Measurements from ENCODE around the gene ICAM2.

The ICAM2 gene

DNA sequence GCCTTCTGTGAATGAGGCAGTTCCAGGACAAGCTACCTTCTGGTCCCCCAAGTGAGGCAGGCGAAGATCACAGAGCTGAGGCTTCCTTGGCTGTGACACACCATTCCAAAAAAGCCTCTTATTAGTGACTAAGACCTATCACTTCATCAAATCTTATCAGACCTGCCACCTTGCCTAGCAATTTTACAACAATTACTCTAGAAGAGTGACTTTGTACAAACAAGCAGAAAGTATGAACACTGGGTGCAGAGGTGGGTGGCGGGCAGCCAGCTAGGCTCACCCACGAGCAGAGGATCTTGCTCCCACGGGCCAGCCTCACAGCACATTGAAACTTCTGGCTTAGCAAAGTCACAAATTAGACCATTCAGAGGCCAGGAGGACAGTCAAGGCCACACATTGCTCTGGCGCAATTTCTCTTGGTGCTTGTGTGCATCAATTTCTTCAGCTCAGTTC, 2.2 kb upstream of the ICAM2 start:
- TF ChIP-seq FOXP2 (optimal IDR thresholded peaks at IDR 0.05; ENCODE audit: borderline replicate concordance, extremely low read depth, extremely low read length, insufficient read depth) = no peak
- TF ChIP-seq TAF1 (IDR thresholded peaks at IDR 0.05; ENCODE audit: borderline replicate concordance, insufficient read depth, low read length) = no peak
- TF ChIP-seq SIN3A (IDR thresholded peaks at IDR 0.05; ENCODE audit: borderline replicate concordance, insufficient read depth, low read length) = no peak
- TF ChIP-seq POLR2AphosphoS5 (IDR thresholded peaks at IDR 0.05; ENCODE audit: low read depth, low read length) = no peak
- TF ChIP-seq, protein P1, sequence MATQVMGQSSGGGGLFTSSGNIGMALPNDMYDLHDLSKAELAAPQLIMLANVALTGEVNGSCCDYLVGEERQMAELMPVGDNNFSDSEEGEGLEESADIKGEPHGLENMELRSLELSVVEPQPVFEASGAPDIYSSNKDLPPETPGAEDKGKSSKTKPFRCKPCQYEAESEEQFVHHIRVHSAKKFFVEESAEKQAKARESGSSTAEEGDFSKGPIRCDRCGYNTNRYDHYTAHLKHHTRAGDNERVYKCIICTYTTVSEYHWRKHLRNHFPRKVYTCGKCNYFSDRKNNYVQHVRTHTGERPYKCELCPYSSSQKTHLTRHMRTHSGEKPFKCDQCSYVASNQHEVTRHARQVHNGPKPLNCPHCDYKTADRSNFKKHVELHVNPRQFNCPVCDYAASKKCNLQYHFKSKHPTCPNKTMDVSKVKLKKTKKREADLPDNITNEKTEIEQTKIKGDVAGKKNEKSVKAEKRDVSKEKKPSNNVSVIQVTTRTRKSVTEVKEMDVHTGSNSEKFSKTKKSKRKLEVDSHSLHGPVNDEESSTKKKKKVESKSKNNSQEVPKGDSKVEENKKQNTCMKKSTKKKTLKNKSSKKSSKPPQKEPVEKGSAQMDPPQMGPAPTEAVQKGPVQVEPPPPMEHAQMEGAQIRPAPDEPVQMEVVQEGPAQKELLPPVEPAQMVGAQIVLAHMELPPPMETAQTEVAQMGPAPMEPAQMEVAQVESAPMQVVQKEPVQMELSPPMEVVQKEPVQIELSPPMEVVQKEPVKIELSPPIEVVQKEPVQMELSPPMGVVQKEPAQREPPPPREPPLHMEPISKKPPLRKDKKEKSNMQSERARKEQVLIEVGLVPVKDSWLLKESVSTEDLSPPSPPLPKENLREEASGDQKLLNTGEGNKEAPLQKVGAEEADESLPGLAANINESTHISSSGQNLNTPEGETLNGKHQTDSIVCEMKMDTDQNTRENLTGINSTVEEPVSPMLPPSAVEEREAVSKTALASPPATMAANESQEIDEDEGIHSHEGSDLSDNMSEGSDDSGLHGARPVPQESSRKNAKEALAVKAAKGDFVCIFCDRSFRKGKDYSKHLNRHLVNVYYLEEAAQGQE (IDR thresholded peaks at IDR 0.05; ENCODE audit: insufficient read depth in 1 of 2, low read depth in 2 of 2, low read length in 2 of 2) = no peak

DNA sequence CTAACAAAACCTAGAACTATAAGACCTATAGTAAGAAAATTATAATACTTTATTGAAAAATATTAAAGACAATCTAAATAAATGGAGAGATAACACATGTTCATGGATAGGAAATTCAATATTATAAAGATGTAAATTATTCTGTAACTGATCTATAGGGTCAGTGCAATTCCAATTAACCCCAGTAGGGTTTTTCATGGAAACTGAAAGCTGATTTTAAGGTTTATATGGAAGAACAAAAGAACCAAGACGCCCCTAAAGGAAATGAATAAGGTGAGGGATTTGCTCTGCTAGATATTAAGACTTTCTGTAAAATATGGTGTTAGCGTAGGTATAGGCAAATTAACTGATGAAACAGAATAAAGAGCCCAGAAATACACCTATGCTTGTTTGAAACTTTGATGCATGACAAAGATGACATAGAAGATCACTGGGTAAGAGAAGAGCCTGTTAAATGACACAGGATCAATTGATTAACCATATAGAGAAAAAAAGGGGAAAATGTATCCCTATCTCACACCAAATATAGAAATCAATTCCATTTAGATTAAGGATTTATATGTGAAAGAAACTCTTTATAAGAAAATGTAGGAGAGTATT, 3.0 kb downstream of the ICAM2 start:
- TF ChIP-seq FOXP2 (optimal IDR thresholded peaks at IDR 0.05; ENCODE audit: borderline replicate concordance, extremely low read depth, extremely low read length, insufficient read depth) (no peak), SIN3A (IDR thresholded peaks at IDR 0.05; ENCODE audit: borderline replicate concordance, insufficient read depth, low read length) (no peak), TAF1 (IDR thresholded peaks at IDR 0.05; ENCODE audit: borderline replicate concordance, insufficient read depth, low read length) (no peak), POLR2AphosphoS5 (IDR thresholded peaks at IDR 0.05; ENCODE audit: low read depth, low read length) (no peak)
- TF ChIP-seq, protein P1 (IDR thresholded peaks at IDR 0.05; ENCODE audit: insufficient read depth in 1 of 2, low read depth in 2 of 2, low read length in 2 of 2) = no peak

DNA sequence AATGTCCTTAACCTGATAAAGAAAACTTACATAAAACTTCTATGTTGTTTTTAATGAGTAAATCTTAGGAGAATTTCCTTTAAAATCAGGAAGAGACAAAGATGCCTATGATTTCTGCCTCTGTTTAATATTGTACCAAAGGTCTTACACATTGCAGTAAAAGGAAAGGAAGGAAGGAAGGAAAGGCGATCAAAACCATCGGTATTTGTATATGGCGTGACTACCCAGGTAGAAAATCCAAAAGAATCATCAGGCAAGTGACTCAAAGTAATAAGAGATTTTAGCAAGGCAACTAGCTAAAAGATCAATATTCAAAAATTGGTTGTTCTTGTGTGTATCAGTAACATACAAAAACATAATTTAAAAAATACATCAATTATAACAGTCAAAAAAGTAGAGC, 3.5 kb downstream of the ICAM2 start:
- no peak for TF ChIP-seq FOXP2 (optimal IDR thresholded peaks at IDR 0.05; ENCODE audit: borderline replicate concordance, extremely low read depth, extremely low read length, insufficient read depth)
- no peak for TF ChIP-seq POLR2AphosphoS5 (IDR thresholded peaks at IDR 0.05; ENCODE audit: low read depth, low read length)
- TF ChIP-seq, protein P1 (IDR thresholded peaks at IDR 0.05; ENCODE audit: insufficient read depth in 1 of 2, low read depth in 2 of 2, low read length in 2 of 2) = no peak
- no peak for TF ChIP-seq SIN3A (IDR thresholded peaks at IDR 0.05; ENCODE audit: borderline replicate concordance, insufficient read depth, low read length)
- TF ChIP-seq TAF1 (IDR thresholded peaks at IDR 0.05; ENCODE audit: borderline replicate concordance, insufficient read depth, low read length) = no peak

DNA sequence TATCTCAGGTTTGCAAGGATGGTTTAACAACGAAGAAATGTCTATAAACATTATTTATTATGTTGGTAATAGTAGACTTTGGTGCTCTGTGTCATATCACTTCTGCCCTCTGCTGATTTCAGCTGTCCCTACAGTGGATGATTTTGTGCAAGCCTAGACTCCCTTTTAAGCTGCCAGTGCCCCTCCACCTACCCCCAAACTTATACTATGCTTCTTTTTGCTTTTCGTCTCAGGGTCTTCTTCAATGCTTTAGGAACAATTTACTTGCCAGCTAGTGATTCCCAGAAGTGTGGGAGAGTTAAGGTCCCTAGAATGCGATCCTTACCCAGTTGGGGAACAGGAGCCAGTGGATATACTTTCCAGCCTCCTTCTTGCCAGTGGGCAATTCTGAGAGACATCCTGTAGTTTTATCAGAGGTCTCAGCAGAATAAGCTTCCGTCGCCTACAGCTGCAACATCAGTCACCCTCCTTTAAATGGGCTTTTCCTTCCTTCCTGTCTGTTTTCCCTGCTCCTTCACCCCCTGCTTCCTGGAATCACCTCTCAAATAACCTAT, 4.1 kb downstream of the ICAM2 start:
- TF ChIP-seq FOXP2 (optimal IDR thresholded peaks at IDR 0.05; ENCODE audit: borderline replicate concordance, extremely low read depth, extremely low read length, insufficient read depth) = no peak
- TF ChIP-seq, protein P1 (IDR thresholded peaks at IDR 0.05; ENCODE audit: insufficient read depth in 1 of 2, low read depth in 2 of 2, low read length in 2 of 2) = no peak
- TF ChIP-seq POLR2AphosphoS5 (IDR thresholded peaks at IDR 0.05; ENCODE audit: low read depth, low read length) = no peak
